Measurements from ENCODE around the gene DYNLRB2.

DYNLRB2 gene

GRCh38 chr16:80552277-80552676, 11.5 kb downstream of the DYNLRB2 start:
- no peak for DNase-seq (ENCODE audit: low spot score)

DNA sequence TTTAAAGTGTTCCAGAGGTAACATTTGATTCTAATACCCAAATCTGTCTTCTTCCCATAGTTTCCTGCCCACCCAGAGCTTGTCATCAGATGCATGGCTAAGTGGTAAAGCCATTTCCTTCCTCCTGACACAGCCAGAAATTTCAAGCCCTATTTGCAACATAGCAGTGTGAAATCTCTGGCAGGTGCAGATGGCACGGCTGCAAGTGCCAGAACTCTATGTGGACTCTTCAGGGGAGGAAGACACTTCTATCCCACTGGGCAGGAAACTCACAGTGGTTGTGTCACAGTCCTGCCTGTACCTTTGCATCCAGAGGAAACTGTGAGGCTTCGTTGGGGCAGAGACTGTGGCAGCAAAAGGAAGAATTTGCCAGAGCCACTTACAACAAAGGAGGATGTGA, 13.2 kb downstream of the DYNLRB2 start:
- no peak for DNase-seq (ENCODE audit: low spot score)

DNA sequence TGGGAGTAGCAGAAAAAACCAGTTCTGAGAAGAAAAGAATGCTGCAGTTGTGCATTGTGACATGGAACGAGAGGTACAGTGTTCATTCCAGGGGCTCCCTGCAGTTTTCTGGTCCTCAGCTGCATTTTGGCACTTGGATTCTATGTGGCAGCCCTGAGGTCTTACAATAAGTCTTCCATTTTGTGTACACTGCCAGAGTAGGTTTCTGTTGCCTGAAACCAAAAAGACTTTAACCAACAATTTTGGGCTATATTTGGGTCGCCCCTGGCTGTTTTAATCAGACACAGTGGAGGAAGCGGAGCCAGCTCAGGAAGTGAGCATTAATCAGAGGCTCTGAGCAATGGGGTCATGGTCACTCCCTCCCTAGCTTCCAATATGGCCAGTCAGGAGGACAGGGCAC, 15.7 kb downstream of the DYNLRB2 start:
- no peak for DNase-seq (ENCODE audit: low spot score)

DNA sequence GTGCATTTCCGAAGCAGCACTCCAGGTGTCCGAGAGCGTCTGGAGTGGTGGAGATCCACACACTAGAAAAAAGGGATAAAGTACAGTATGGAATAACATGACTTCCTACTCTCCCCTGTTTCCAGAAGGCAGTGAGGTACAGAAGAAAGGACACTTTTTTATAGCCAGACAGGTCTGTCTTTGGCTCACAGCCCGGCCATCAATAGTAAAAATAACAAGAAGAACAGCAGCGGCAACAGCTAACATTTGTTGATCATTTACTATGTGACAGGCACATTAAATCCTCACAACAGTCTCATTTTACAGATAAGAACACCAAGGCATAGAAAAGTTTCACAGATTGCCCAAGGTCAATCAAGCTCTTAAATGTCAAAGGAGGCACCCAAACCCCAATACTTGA, 16.2 kb downstream of the DYNLRB2 start:
- no peak for DNase-seq (ENCODE audit: low spot score)

GRCh38 chr16:80559369-80559768, 18.6 kb downstream of the DYNLRB2 start:
- no peak for DNase-seq (ENCODE audit: low spot score)

DNA sequence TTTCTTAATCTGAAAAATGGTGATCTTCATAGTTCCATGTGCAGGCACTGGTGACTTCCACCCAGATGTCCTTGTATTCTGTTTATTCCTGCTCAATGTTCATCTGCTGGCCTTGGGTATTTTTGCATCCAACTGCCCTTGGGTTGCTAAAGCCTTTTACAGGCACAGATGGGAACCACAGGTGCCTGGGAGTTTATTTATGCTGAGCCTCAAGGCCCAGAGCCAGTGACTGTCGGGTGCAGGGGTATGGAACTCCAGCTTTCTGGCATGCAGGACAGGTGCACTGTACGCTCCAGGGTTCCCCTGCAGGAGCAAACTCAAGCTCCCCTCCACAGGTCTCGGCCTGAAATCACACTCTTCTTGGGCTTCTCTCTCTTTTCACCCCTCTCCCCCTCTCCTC, 22.3 kb downstream of the DYNLRB2 start:
- no peak for DNase-seq (ENCODE audit: low spot score)

- DNase-seq (ENCODE audit: low spot score), result no peak
Observed at GRCh38 chr16:80564394-80564793, 23.6 kb downstream of the DYNLRB2 start.

DNA sequence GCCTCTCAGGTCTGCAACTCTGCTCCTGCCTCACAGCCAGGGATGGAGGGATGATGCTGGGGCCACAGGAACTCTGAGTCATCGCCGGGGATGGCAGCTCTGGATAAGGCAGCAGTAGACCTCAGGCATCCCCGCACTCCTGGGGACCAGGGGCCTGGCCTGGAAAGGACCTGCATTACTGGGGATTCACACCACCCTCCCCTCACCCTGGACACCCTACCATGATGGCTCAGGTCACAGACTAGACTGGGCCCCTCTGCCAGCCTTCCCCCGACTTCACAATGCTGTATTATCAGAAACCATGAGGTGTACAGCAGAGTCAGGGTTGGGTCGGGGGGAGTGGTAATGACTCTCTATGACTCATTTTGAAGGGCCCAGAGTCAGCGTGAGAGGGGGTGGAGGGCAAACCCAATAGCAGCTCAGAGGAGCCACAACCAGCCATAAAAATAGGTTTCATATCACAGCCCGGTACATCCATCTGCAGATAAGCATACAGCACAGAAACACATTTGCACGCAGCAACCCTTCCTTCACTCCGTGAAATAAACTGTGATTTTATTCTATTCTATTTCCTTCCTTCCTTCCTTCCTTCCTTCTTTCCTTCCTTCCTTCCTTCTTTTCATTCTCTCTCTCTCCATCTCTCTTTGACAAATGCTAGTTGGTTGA, 28.8 kb downstream of the DYNLRB2 start:
- DNase-seq (ENCODE audit: low spot score), result peak; percentile 48

- no peak for DNase-seq (ENCODE audit: low spot score)
Observed at GRCh38 chr16:80570106-80570478, 29.3 kb downstream of the DYNLRB2 start.

- no peak for DNase-seq (ENCODE audit: low spot score)
Observed at GRCh38 chr16:80573700-80574120, 32.9 kb downstream of the DYNLRB2 start.

DNA sequence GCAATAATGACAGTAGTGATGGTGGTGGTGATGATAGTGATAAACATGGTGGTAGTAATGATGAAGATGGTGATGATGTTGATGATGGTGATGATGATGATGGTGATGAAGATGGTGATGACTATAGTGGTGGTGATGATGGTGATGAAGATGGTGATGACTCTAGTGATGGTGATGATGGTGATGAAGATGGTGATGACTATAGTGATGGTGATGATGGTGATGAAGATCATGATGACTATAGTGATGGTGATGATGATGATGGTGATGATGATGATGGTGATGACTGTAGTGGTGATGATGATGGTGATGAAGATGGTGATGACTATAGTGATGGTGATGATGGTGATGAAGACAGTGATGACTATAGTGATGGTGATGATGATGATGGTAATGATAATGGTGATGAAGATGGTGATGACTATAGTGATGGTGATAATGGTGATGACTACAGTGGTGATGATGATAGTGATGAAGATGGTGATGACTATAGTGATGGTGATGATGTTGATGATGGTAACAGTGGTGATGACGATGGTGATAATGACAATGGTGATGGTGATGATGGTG, 35.6 kb downstream of the DYNLRB2 start:
- DNase-seq (ENCODE audit: low spot score), result no peak

DNA sequence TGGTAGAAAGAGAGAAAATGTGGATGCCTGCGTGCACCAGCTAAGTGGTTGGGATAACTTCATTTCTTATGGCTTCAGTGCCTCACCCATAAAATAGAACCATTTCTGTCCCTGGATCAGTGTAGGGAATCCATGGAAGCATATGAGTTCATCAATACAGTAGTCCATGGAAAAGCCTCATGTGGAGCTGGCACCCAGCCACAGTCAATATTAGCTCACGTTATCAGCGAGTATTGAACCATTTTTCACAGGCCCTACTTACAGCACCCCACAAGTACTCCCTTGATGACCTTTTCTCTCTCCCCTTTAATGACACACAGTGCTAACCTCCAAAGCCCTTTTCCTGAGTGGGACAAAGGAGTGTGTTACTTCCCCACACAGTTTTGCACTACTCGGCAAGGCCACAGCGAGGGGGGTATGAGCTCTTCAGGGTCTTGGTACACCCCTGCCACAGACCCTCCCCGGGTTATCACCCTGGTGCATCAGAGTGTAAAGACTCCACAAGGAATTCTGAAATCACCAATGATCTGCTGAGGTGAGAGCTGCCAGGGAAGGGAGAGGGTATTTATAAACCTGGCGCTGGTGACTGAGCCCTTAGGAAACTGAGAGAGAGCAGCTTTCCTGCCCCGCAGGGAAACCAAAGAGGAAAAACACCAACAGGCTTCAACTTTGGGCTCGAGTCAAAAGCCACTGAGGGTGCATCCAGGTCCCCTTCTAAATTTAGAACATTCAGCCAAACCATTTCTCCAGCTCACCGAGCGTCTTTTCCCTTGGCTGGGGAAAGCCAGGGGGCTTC, 36.9 kb downstream of the DYNLRB2 start:
- no peak for DNase-seq (ENCODE audit: low spot score)

DNA sequence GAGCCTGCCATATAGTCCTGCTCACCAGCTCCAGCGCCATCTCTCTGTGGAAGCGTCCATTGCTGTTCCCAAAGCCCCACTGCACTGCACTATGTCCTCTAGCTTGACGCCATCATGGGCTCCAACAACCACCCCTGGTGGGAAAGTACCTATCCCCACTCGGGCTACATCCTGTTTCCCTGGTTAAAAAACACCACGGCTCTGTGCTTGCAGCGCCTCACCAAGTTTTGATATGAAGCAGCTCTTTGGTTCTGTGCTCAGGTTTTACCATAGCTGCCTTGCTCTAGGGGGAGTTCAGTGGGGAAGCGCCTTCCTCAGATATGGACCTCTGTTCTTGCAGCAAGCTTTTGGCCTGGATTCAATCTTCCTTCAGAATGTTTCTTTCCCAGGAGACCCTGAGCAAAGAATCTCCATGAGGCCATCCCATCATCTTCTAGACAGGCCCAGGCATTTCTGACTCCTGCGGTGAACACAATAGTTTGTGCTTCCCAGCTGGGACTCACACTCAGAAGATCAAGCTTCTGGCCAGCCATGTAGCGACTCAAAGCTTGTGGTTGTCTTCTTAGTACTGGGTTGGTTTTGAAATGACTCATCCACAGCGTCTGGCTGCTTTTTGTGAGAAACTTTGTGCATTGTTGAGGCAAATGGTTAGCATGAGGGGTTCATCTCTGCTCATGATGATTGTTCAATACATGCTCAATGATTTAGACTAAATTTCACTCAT, 39.5 kb downstream of the DYNLRB2 start:
- DNase-seq (ENCODE audit: low spot score), result peak; percentile 57

DNA sequence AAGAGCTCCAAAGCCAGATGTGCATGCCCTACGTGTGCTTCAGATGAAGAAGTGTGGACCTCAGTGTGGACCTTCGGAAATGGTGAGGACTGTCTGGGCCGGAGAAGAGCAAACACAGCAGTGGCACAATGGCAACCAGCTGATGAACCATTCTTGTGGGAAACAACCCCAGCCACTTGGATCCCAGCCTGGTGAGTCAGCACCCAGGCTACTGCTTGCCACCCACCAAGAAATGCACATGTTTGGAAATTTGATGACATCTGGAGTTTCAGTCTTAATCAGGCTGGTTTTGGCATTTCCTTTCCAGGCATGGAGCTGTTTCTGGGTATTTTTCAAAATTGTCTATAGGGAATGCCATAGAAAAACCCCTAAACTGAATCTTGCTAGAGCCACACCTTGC, 42.7 kb downstream of the DYNLRB2 start:
- peak; percentile 66 for DNase-seq (ENCODE audit: low spot score)

- DNase-seq (ENCODE audit: low spot score), result no peak
Observed at GRCh38 chr16:80585764-80586163, 45.0 kb downstream of the DYNLRB2 start.

DNA sequence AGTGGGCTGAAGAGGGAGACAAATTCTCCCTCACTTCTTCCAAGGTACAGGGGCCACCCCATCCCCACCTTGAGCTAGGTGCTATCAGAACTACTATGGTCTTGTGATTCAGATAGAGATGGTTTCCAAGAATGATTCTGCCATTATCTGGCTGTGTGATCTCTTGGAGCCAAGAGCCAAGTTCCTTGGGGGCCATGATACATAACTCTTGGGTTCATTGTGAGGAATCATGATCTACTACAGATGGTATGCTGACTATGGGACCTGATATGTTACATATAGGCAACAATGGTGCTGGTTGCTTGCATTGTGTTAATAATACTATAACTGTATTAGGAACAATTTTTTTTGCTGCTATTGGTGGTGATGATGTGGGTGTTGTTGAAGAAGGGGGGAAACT, 45.7 kb downstream of the DYNLRB2 start:
- no peak for DNase-seq (ENCODE audit: low spot score)

- DNase-seq (ENCODE audit: low spot score), result no peak
Observed at GRCh38 chr16:80587071-80587470, 46.3 kb downstream of the DYNLRB2 start.

DNA sequence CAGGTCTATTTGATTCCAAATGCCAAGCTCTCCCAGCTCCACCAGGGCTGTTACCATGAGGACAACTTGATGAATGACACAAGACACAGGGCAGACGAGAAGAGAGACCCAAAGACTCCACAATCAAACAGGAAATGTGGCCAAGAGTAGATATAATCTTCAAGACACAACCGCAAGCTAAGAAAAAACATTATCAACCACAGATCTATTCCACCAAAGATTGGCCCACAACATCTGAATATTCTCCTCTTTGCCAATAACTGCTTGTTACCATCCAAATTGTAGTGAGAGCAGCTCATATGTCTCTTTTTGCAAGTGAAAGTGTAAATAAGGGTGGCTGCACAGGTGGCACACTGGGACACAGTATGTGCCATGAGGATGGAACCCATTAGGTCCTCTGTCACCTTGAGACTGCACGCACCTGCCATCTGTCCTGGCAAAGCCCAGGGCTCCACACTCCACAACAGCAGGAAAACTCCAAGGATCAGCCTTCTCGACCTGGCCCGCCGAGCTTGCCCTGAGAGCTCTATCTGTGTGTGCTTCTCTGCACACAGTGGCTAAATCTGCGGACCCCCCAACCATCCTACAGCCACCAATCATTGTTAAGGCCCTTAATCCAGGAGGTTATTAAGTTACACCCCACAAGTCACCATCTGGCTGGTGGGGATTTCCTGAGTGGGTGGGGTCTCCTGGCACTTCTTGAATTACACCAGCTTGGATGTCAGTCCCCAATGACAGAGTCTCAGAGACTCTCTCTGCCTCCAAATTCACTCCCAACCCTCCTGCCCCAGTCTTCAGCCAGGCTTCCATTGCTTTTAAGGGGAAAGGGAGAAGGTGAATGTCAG, 50.5 kb downstream of the DYNLRB2 start:
- DNase-seq (ENCODE audit: low spot score), result no peak

DNA sequence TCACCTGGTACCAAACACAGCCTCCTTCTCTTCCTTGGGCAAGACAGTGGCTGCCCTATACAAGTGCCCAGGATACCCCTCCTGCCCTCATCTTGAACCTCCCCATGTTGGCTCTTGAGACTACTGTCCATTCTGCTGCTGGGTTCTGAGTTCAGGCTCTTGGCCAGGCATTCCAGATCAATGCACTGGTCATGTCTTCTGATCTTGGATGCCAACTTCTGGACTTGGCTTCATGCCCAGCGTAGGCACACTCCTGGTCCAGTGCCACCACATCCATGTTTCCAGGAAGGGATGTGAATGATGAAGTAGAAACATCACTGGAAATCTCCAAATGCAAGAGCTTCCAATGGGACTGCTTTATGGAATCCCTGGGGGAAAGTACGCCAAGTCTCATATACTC, 51.5 kb downstream of the DYNLRB2 start:
- DNase-seq (ENCODE audit: low spot score), result no peak

DNA sequence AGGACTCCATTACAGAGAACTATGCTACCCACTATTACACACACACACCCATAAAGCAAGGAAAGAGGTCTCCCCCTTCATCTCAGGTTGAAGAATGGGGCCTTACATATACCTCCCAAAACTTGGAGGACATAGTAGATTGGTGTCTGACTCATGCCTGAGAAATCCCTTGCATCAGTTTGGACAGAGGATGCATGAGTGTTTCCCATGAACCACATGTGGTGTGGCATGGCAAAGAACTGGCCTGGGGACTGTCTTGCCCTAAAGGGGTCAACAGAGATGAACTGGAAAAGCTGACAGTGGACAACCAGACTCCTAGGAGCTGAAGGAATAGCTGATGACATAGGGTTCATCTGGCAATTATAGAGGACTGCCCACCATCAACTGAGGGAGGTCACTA, 54.0 kb downstream of the DYNLRB2 start:
- DNase-seq (ENCODE audit: low spot score), result no peak

GRCh38 chr16:80596507-80597207, 55.9 kb downstream of the DYNLRB2 start:
- DNase-seq (ENCODE audit: low spot score), result no peak
